Panc1 (cell line): ENCODE data around the gene FPR1. TPM values are rescaled to one million over a fixed set of nuclear protein-coding genes. Genes with fewer than 3 reads are reported as not detected.

ENCODE experiments used
- ATAC-seq: fragments of 200-7000 bp; cut with Tn5 transposase; 2 replicates; pipeline ENCODE4 v1.9.1; 2020; ENCODE audit warnings: mild to moderate bottlenecking, moderate library complexity
- BruUV-seq: library from RNA; stranded (reverse); fragments of 400-500 nt; replicated peaks from 2 replicates; lab custom pipeline; 2021; lab: Mats Ljungman, UMichigan
- CTCF ChIA-PET: fragments of 300-600 bp; sonication (Branson Sonifier 250); formaldehyde crosslinking; loops from one replicate; lab custom pipeline; 2022; ENCODE audit warnings: antibody characterized with exemption; lab: Charles Lee
- POLR2A ChIA-PET: fragments of 300-600 bp; sonication (Branson Sonifier 250); formaldehyde crosslinking; loops from one replicate; lab custom pipeline; 2022; ENCODE audit warnings: antibody characterized with exemption; lab: Charles Lee
- DNase-seq: peaks from one replicate; pipeline ENCODE4 v3.0.0-alpha.2; 2010; ENCODE audit warnings: low read depth, low spot score
- H3K27ac ChIP-seq: 2 replicates; pipeline ENCODE4 v1.5.1; 2011; ENCODE audit warnings: mild to moderate bottlenecking, low read length, inconsistent platforms
- H3K27me3 ChIP-seq: fragments of 200-500 bp; sonication (Bioruptor generic); 2 replicates; pipeline ENCODE4 v1.6.0; 2014; ENCODE audit warnings: low read length, inconsistent platforms; ENCODE audit not compliant: control insufficient read depth, insufficient read depth
- H3K36me3 ChIP-seq: fragments of 200-500 bp; sonication (Bioruptor generic); 2 replicates; pipeline ENCODE4 v1.5.1; 2014; ENCODE audit warnings: inconsistent platforms, mild to moderate bottlenecking, low read length, moderate library complexity; ENCODE audit not compliant: control insufficient read depth, insufficient read depth
- H3K4me1 ChIP-seq: 2 replicates; pipeline ENCODE4 v1.5.1; 2011; ENCODE audit warnings: inconsistent platforms, mild to moderate bottlenecking, low read length, moderate library complexity; ENCODE audit not compliant: control insufficient read depth, insufficient read depth
- H3K4me3 ChIP-seq, 2 experiments: 2 replicates each; pipeline ENCODE4 v1.5.1; 2011 to 2012; ENCODE audit warnings: low read depth in 2 of 2, low read length in 2 of 2, mild to moderate bottlenecking in 2 of 2, inconsistent platforms in 1 of 2, moderate library complexity in 1 of 2
- H3K9me3 ChIP-seq: fragments of 200-500 bp; sonication (Bioruptor generic); 2 replicates; pipeline ENCODE4 v1.5.1; 2014; ENCODE audit warnings: low read depth, mild to moderate bottlenecking, inconsistent platforms, low read length, moderate library complexity; ENCODE audit not compliant: control insufficient read depth, insufficient read depth
- POLR2AphosphoS5 ChIP-seq: IDR thresholded peaks from 2 replicates; pipeline ENCODE4 v1.6.1; 2012; ENCODE audit warnings: mild to moderate bottlenecking, low read depth, low read length, moderate library complexity
- SIN3A ChIP-seq: IDR thresholded peaks from 2 replicates; pipeline ENCODE4 v1.6.1; 2012; ENCODE audit warnings: low read depth, mild to moderate bottlenecking, low read length, moderate library complexity, borderline replicate concordance; ENCODE audit not compliant: insufficient read depth
- TCF7L2 ChIP-seq: IDR thresholded peaks from 2 replicates; pipeline ENCODE4 v1.6.1; 2011; ENCODE audit warnings: mild to moderate bottlenecking, low read depth, low read length, inconsistent platforms
- in situ Hi-C: cut with HindIII; loops from 2 replicates; pipeline ENCODE4 v1.10.0; 2016; ENCODE audit warnings: low sequenced_read_pairs, low pct_unique_long_range_greater_than_20kb
- intact Hi-C: fragments of 100-400 bp; cut with micrococcal nuclease; formaldehyde crosslinking; loops from one replicate; pipeline ENCODE4 v1.10.0; 2022; ENCODE audit not compliant: unreplicated experiment
- total RNA-seq: library from RNA; stranded (reverse); gene quantifications from one replicate; pipeline ENCODE4 v1.2.1, GENCODE V29; 2021; ENCODE audit not compliant: unreplicated experiment
- TF ChIP-seq, protein P1 (sequence below): fragments of 450-650 bp; IDR thresholded peaks from 2 replicates; pipeline ENCODE4 v1.5.1; 2017; ENCODE audit warnings: mild to moderate bottlenecking
- TF ChIP-seq, protein P2 (sequence below), 2 experiments: IDR thresholded peaks; 2 replicates each; pipeline ENCODE4 v1.6.1; 2011 to 2012; ENCODE audit warnings: low read depth in 2 of 2, control low read depth in 1 of 2, low read length in 1 of 2, mild to moderate bottlenecking in 1 of 2, moderate library complexity in 1 of 2; ENCODE audit not compliant: insufficient read depth in 1 of 2

Gene FPR1
- total RNA-seq, 1 experiment from 2014 or later = not detected

DNA sequence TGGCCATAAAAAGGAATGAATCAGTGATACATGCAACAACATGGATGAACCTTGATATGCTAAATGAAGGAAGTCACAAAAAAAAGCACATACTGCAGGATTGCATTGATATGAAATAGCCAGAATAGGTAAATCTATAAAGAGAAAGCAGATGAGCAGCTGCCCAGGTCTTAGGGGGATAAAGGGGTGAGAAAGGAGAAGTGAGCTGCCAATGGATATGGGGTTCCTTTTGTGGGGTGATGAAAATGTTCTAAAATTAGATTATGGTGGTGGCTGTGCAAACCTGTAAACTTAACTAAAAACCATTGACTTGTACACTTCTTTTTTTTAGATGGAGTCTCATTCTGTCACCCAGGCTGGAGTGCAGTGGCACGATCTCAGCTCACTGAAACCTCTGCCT is 40.0 kb downstream of the FPR1 start:
- Histone ChIP-seq H3K9me3 (no peaks in the 10 kb centered on the region), H3K36me3 (no peaks in the 10 kb centered on the region), H3K27ac (no peak overlapping the region), H3K4me3 (no peak overlapping the region), H3K27me3 (no peaks in the 10 kb centered on the region; the same call in 1 of the 2 replicates), H3K4me1 (no peaks in the 10 kb centered on the region)
- in situ Hi-C loops = no loop called here
- no peak for DNase-seq
- intact Hi-C loops = loop anchor here (5.0 kb wide), 1 partner anchor 66 kb away; no protein-coding TSS in a partner anchor
- TF ChIP-seq TCF7L2 (no peak), SIN3A (no peak), POLR2AphosphoS5 (no peak)
- TF ChIP-seq, protein P1, sequence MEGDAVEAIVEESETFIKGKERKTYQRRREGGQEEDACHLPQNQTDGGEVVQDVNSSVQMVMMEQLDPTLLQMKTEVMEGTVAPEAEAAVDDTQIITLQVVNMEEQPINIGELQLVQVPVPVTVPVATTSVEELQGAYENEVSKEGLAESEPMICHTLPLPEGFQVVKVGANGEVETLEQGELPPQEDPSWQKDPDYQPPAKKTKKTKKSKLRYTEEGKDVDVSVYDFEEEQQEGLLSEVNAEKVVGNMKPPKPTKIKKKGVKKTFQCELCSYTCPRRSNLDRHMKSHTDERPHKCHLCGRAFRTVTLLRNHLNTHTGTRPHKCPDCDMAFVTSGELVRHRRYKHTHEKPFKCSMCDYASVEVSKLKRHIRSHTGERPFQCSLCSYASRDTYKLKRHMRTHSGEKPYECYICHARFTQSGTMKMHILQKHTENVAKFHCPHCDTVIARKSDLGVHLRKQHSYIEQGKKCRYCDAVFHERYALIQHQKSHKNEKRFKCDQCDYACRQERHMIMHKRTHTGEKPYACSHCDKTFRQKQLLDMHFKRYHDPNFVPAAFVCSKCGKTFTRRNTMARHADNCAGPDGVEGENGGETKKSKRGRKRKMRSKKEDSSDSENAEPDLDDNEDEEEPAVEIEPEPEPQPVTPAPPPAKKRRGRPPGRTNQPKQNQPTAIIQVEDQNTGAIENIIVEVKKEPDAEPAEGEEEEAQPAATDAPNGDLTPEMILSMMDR = no peak
- TF ChIP-seq, protein P2, sequence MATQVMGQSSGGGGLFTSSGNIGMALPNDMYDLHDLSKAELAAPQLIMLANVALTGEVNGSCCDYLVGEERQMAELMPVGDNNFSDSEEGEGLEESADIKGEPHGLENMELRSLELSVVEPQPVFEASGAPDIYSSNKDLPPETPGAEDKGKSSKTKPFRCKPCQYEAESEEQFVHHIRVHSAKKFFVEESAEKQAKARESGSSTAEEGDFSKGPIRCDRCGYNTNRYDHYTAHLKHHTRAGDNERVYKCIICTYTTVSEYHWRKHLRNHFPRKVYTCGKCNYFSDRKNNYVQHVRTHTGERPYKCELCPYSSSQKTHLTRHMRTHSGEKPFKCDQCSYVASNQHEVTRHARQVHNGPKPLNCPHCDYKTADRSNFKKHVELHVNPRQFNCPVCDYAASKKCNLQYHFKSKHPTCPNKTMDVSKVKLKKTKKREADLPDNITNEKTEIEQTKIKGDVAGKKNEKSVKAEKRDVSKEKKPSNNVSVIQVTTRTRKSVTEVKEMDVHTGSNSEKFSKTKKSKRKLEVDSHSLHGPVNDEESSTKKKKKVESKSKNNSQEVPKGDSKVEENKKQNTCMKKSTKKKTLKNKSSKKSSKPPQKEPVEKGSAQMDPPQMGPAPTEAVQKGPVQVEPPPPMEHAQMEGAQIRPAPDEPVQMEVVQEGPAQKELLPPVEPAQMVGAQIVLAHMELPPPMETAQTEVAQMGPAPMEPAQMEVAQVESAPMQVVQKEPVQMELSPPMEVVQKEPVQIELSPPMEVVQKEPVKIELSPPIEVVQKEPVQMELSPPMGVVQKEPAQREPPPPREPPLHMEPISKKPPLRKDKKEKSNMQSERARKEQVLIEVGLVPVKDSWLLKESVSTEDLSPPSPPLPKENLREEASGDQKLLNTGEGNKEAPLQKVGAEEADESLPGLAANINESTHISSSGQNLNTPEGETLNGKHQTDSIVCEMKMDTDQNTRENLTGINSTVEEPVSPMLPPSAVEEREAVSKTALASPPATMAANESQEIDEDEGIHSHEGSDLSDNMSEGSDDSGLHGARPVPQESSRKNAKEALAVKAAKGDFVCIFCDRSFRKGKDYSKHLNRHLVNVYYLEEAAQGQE (IDR thresholded peaks at IDR 0.05; ENCODE audit: insufficient read depth in 1 of 2, low read depth in 2 of 2, low read length in 1 of 2) = no peak
- ATAC-seq = no peak
- ChIA-PET CTCF (no interaction called here), POLR2A (no interaction called here)
- no TSS peak for BruUV-seq

DNA sequence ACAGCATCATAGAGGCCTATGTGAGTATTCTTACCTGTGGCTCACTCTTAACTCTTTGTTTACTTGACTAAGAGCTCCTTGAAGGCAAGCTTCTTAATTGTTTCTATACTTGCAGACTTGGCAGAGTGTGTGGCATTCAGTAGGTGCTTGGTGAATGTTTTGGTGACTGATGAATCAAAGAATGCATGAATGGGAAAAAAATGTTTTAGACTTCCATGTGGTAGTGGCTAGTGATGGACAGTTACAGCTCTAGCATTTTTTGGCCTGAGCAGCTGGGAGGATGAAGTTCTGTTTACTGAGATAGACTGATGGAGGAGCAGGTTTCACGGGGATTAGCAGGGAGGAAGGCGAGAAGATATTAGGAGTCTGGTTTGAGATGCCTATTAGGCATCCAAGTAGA is 41.5 kb downstream of the FPR1 start:
- no peak for DNase-seq
- no peaks in the 10 kb centered on the region for H3K9me3 ChIP-seq
- H3K4me3 ChIP-seq = no peak overlapping the region
- ATAC-seq = no peak
- H3K27ac ChIP-seq = no peak overlapping the region
- TF ChIP-seq, protein P1 = no peak
- TF ChIP-seq, protein P2 (IDR thresholded peaks at IDR 0.05; ENCODE audit: insufficient read depth in 1 of 2, low read depth in 2 of 2, low read length in 1 of 2) = no peak
- no peak for TF ChIP-seq TCF7L2
- TF ChIP-seq SIN3A = no peak
- no peak for TF ChIP-seq POLR2AphosphoS5
- POLR2A ChIA-PET = no interaction called here
- H3K36me3 ChIP-seq = no peaks in the 10 kb centered on the region
- CTCF ChIA-PET = no interaction called here
- intact Hi-C loops = loop anchor here (5.0 kb wide), 1 partner anchor 67 kb away; no protein-coding TSS in a partner anchor
- H3K4me1 ChIP-seq = no peaks in the 10 kb centered on the region
- H3K27me3 ChIP-seq = no peaks in the 10 kb centered on the region; the same call in 1 of the 2 replicates
- in situ Hi-C loops = no loop called here
- BruUV-seq = no TSS peak
